GM19240 (cell line): ENCODE data around the gene RNF149.

Source experiments
- DNase-seq: peaks from one replicate; pipeline ENCODE4 v3.0.0; 2011; ENCODE audit warnings: low spot score; ENCODE audit not compliant: insufficient read length

Gene RNF149

DNA sequence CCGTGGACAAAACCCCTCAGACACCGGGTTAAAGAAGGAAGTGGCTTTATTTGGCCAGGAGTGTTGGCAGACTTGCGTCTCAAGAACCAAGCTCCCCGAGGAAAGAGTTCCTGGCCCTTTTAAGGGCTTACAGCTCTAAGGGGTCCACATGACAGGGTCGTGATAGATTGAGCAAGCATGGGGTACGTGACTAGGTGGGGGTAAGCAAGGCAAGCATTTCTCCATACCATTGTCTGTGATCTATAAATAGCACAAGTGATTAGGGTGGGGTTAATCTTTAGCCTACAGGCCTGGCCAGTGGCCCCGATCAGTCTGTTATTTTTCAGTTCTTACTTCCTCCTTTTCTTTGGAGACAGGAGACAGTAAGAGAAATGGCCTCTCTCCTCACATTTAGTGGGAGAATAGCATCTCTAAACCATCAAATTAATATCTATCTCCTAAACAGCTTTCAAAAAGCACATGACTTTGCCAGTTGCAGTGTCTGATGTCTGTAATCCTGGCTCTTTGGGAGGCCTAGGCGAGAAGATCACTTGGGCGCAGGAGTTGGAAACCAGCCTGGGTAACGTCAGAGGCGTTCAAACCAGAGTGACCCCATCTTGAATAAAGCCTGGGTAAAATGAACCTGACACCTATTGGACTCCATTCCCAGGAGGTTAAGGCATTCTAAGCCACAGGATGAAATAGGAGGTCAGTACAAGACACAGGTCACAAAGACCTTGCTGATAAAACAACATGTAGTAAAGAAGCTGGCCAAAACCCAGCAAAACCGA, 74.1 kb downstream of the RNF149 start:
- no peak for DNase-seq

DNA sequence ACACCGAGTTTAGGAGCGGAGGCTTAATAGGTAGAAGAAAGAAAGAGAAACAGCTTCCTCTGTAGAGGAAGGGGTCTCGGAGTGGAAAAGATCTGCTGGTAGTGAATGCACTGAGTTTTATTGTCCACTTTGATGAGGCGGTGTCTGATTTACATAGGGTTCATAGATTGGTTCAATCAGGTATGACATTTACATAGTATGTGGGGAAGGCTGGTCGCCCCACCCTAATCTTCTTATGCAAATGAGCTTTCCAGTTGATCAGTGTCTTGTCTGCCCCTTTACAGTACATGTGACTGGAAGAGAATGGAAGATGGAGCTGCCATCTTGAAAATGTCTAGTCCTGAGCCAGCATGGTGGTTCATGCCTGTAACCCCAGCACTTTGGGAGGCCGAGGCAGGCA, 75.7 kb downstream of the RNF149 start:
- DNase-seq: no peak

DNA sequence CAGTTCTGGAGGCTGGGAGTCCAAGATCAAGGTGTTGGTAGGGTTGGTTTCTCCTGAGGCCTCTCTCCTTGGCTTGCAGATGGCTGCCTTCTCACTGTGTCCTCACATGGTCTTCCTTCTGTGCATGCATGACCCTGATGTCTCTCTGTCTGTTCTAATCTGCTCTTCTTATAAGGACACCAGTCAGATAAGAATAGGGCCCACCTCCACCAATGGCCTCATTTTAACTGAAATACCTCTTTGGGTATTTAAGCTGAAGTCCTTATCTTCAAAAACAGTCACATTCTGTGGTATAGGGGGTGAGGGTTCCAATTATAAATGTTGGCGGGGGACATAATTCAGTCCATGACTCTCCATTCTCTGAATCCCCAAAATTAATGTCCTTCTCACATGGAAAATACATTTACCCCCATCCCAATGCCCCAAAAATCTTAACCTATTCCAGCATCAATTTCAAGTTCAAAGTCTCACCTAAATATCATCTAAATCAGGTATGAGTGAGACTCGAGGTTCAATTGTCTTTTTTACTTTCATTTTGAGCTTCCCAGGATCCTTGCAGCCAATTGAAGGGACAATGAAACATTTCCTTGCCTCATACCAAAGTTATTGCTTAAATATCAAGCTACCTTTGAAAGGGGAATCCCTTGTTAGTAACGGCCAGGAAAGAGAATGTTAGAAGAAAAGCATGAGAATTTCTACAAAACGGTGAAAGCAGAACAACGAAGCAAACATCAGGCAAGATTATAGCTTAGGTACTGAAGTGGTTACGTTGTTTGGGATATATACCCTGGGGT, 76.4 kb downstream of the RNF149 start:
- no peak for DNase-seq

DNA sequence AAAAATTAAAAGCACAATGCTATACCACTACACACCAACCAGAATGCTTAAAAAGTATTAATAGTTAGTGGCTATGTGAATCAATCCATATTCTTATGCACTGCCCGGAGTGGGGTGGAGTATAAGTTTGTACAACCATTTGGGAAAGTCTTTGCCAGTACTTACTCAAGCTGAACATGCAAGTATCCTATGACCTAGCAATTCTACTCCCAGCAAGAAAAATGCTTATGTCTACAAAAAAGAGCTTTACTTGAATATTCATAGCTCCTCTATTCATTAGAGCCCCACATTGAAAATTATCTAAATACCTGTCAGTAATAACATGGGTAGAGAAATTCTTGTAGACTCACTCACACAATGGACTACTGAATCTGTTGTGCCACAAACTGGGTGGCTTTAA, 77.3 kb downstream of the RNF149 start:
- no peak for DNase-seq

DNA sequence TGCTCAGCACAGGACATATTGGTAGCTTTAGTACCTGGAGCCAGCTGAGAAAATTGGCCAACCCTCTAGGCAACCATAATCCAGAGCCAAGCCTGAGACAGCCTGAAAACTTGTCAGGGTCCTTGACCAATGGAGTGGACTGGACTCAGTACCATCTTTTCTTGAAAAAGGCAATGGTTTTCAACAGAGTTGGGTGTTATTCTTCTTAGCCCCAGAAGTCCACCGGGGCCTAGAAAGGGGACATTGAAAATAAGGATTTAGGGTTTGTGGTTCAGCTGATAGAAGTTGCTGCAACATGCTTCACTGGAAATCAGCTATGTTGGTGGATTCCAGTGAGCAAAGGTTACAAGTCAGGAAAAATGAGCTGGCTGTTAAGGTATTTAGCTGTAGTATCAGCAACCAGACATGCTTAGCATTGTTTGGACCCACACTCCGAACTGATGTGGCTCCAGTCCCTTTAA, 77.9 kb downstream of the RNF149 start:
- DNase-seq: no peak
